Stomach (tissue), 9 donors: Measurements from ENCODE around the gene KRTAP10-2. TPM values are rescaled to one million over a fixed set of nuclear protein-coding genes. Genes with fewer than 3 reads are reported as not detected.

Experiments used
- DNase-seq, 2 donors: peaks; one replicate each; pipeline versions ENCODE4 v3.0.0 to v3.0.0-alpha.2; 2013 to 2019
- H3K27ac ChIP-seq, 5 donors: fragments of 200-600 bp in 4 of 5; sonication (generic) in 4 of 5; one replicate each; pipeline ENCODE4 v1.5.1; 2013 to 2019; ENCODE audit warnings: mild to moderate bottlenecking in 1 of 5, moderate library complexity in 1 of 5
- H3K27me3 ChIP-seq, 3 donors: fragments of 200-600 bp; sonication (generic); one replicate each; pipeline ENCODE4 v1.5.1; 2017 to 2019; ENCODE audit warnings: mixed run types in 1 of 3
- H3K36me3 ChIP-seq, 4 donors: fragments of 200-600 bp; sonication (generic); 1 replicate in 3 of 4; 2 replicates in 1 of 4; pipeline ENCODE4 v1.5.1; 2016 to 2019
- H3K4me1 ChIP-seq, 4 donors: fragments of 200-600 bp; sonication (generic); one replicate each; pipeline ENCODE4 v1.5.1; 2016 to 2019
- H3K4me3 ChIP-seq, 4 donors: fragments of 200-600 bp; sonication (generic) in 3 of 4; one replicate each; pipeline ENCODE4 v1.5.1; 2016 to 2019; ENCODE audit warnings: mild to moderate bottlenecking in 1 of 4
- H3K9me3 ChIP-seq, 4 donors: fragments of 200-600 bp; sonication (generic); one replicate each; pipeline ENCODE4 v1.5.1; 2016 to 2019
- CTCF ChIP-seq, 7 experiments: fragments of 450-650 bp in 4 of 7; fragments of 200-600 bp in 3 of 7; sonication (generic) in 3 of 7; IDR thresholded peaks; one replicate each; pipeline ENCODE4 v1.5.1; 2016 to 2019; ENCODE audit warnings: antibody characterized with exemption in 7 of 7, control low read depth in 2 of 7, mild to moderate bottlenecking in 1 of 7
- EP300 ChIP-seq: sonication (generic); formaldehyde crosslinking; IDR thresholded peaks from one replicate; pipeline ENCODE4 v1.6.1; 2017; ENCODE audit warnings: antibody characterized with exemption
- POLR2A ChIP-seq, 4 donors: fragments of 450-650 bp; IDR thresholded peaks; one replicate each; pipeline ENCODE4 v1.6.1; 2016; ENCODE audit warnings: antibody characterized with exemption in 4 of 4, control low read depth in 2 of 4, mild to moderate bottlenecking in 1 of 4, moderate library complexity in 1 of 4
- POLR2AphosphoS5 ChIP-seq, 3 donors: sonication (generic); formaldehyde crosslinking; IDR thresholded peaks; one replicate each; pipeline ENCODE4 v1.6.1; 2016; ENCODE audit warnings: antibody characterized with exemption in 3 of 3
- WGBS, 5 donors: extraction: QIAGEN DNeasy Blood & Tissue Kit in 3 of 5; methylation state at CpG; one replicate each; pipeline versions ENCODE4 v1.1.5 to v1.1.7; 2013 to 2018; 5-methylcytosine and 5-hydroxymethylcytosine counted together
- intact Hi-C: fragments of 100-400 bp; cut with DNase I; formaldehyde crosslinking; loops from one replicate; pipeline ENCODE4 v1.15.1; 2023; ENCODE audit warnings: low total_unique reads
- polyA plus RNA-seq, 3 donors: library from polyadenylated mRNA; stranded (reverse); fragments of 200-250 nt; gene quantifications; one replicate each; pipeline ENCODE4 v1.2.3, GENCODE V29; 2013
- total RNA-seq, 5 donors: library from RNA; depleted of rRNA; stranded (reverse); fragments of >200 nt; gene quantifications; one replicate each; pipeline versions ENCODE4 v1.1.0 to v1.2.3, GENCODE V29; 2014 to 2016
- donor health status: healthy with polysubstance abuse.
- donor health status: Bipolar disorder and iron deficiency.
- donor health status: healthy.

The KRTAP10-2 gene
- total and polyA plus RNA-seq, 8 donors = not detected

GRCh38 chr21:44598061-44598460 lies 46.8 kb upstream of the KRTAP10-2 start:
- H3K4me3 ChIP-seq = no peak overlapping the region
- TF ChIP-seq POLR2A (IDR thresholded peaks at IDR 0.05) (no peak), EP300 (no peak), POLR2AphosphoS5 (IDR thresholded peaks at IDR 0.05) (no peak), CTCF (IDR thresholded peaks at IDR 0.05) (no peak)
- intact Hi-C loops = no loop called here
- no peaks in the 10 kb centered on the region for H3K36me3 ChIP-seq
- peaks cover 0 to 48% (median 10%) of the 10 kb centered on the region in 3 donors for H3K27me3 ChIP-seq
- 68 to 75% (median 73%) methylated on average over 11 of the region's 11 CpGs for WGBS, 5 donors
- no peak overlapping the region for H3K27ac ChIP-seq
- no peaks in the 10 kb centered on the region for H3K4me1 ChIP-seq
- DNase-seq = no peak
- peaks cover 0 to 17% (median 1%) of the 10 kb centered on the region in 4 donors for H3K9me3 ChIP-seq

- Histone ChIP-seq H3K36me3 (no peaks in the 10 kb centered on the region), H3K27me3 (peaks cover 0 to 46% (median 7%) of the 10 kb centered on the region in 3 donors), H3K9me3 (peaks cover 0 to 17% (median 1%) of the 10 kb centered on the region in 4 donors), H3K27ac (no peak overlapping the region), H3K4me1 (no peaks in the 10 kb centered on the region), H3K4me3 (no peak overlapping the region)
- no peak for TF ChIP-seq CTCF (IDR thresholded peaks at IDR 0.05)
- no peak for TF ChIP-seq POLR2AphosphoS5 (IDR thresholded peaks at IDR 0.05)
- TF ChIP-seq EP300 = no peak
- TF ChIP-seq POLR2A (IDR thresholded peaks at IDR 0.05) = no peak
- intact Hi-C loops = no loop called here
- 74 to 84% (median 76%) methylated on average over 6 to 9 of the region's 9 CpGs for WGBS, 5 donors
- no peak for DNase-seq
Observed at GRCh38 chr21:44596068-44596725, 44.9 kb upstream of the KRTAP10-2 start.

- 62 to 83% (median 73%) methylated on average over 6 of the region's 6 CpGs for WGBS, 5 donors
- intact Hi-C loops = no loop called here
Observed at GRCh38 chr21:44595524-44595923, 44.2 kb upstream of the KRTAP10-2 start.

GRCh38 chr21:44594406-44594916 lies 43.2 kb upstream of the KRTAP10-2 start:
- no peak for TF ChIP-seq POLR2A (IDR thresholded peaks at IDR 0.05)
- no peak for TF ChIP-seq CTCF (IDR thresholded peaks at IDR 0.05)
- no peak for TF ChIP-seq EP300
- no peak for TF ChIP-seq POLR2AphosphoS5 (IDR thresholded peaks at IDR 0.05)
- DNase-seq = no peak
- peaks cover 0 to 50% (median 7%) of the 10 kb centered on the region in 3 donors for H3K27me3 ChIP-seq

More at GRCh38 chr21:44595524-44595923, 44.2 kb upstream of the KRTAP10-2 start:
- no peak for TF ChIP-seq POLR2AphosphoS5 (IDR thresholded peaks at IDR 0.05)
- no peak for TF ChIP-seq EP300
- TF ChIP-seq CTCF (IDR thresholded peaks at IDR 0.05) = no peak
- no peak for TF ChIP-seq POLR2A (IDR thresholded peaks at IDR 0.05)
- H3K36me3 ChIP-seq = no peaks in the 10 kb centered on the region
- no peak for DNase-seq
- no peak overlapping the region for H3K4me3 ChIP-seq
- no peaks in the 10 kb centered on the region for H3K4me1 ChIP-seq
- peaks cover 0 to 48% (median 7%) of the 10 kb centered on the region in 3 donors for H3K27me3 ChIP-seq
- no peak overlapping the region for H3K27ac ChIP-seq
- peaks cover 0 to 17% (median 1%) of the 10 kb centered on the region in 4 donors for H3K9me3 ChIP-seq

More at GRCh38 chr21:44594406-44594916, 43.2 kb upstream of the KRTAP10-2 start:
- intact Hi-C loops = no loop called here
- 76 to 79% (median 77%) methylated on average over 12 of the region's 12 CpGs for WGBS, 5 donors
- no peak overlapping the region for H3K27ac ChIP-seq
- H3K36me3 ChIP-seq = no peaks in the 10 kb centered on the region
- H3K4me3 ChIP-seq = no peak overlapping the region
- H3K9me3 ChIP-seq = peaks cover 0 to 17% (median 1%) of the 10 kb centered on the region in 4 donors
- H3K4me1 ChIP-seq = no peaks in the 10 kb centered on the region
